ENCODE measurements around the gene IQSEC1.
A peak's percentile ranks its signal among the peaks of the same experiment; 100 is the strongest.

IQSEC1 gene

GRCh38 chr3:12921736-12922135 is 151.5 kb downstream of the IQSEC1 start:
- TF ChIP-seq TAF1 (IDR thresholded peaks at IDR 0.05; ENCODE audit: low read depth, low read length) (no peak), SPI1 (IDR thresholded peaks at IDR 0.05; ENCODE audit: low read depth, low read length) (no peak), POU2F2 (IDR thresholded peaks at IDR 0.05; ENCODE audit: low read depth, low read length) (no peak), POLR2A (IDR thresholded peaks at IDR 0.05; ENCODE audit: low read depth, low read length) (no peak), PAX5 (IDR thresholded peaks at IDR 0.05; ENCODE audit: insufficient read depth, low read length, severe bottlenecking) (no peak), POLR2AphosphoS5 (IDR thresholded peaks at IDR 0.05; ENCODE audit: low read depth, low read length) (no peak)
- DNase-seq (ENCODE audit: insufficient read length, low spot score) (no peak), FAIRE-seq (no peak)

GRCh38 chr3:12920967-12921366 is 152.3 kb downstream of the IQSEC1 start:
- TF ChIP-seq TAF1 (IDR thresholded peaks at IDR 0.05; ENCODE audit: low read depth, low read length) = no peak
- no peak for TF ChIP-seq POU2F2 (IDR thresholded peaks at IDR 0.05; ENCODE audit: low read depth, low read length)
- no peak for TF ChIP-seq SPI1 (IDR thresholded peaks at IDR 0.05; ENCODE audit: low read depth, low read length)
- no peak for TF ChIP-seq POLR2AphosphoS5 (IDR thresholded peaks at IDR 0.05; ENCODE audit: low read depth, low read length)
- no peak for TF ChIP-seq PAX5 (IDR thresholded peaks at IDR 0.05; ENCODE audit: insufficient read depth, low read length, severe bottlenecking)
- no peak for TF ChIP-seq POLR2A (IDR thresholded peaks at IDR 0.05; ENCODE audit: low read depth, low read length)
- FAIRE-seq (no peak), DNase-seq (ENCODE audit: insufficient read length, low spot score) (no peak)

GRCh38 chr3:12919205-12919604 is 154.0 kb downstream of the IQSEC1 start:
- FAIRE-seq (no peak), DNase-seq (ENCODE audit: insufficient read length, low spot score) (no peak)
- TF ChIP-seq POLR2A (IDR thresholded peaks at IDR 0.05; ENCODE audit: low read depth, low read length) (no peak), SPI1 (IDR thresholded peaks at IDR 0.05; ENCODE audit: low read depth, low read length) (no peak), POLR2AphosphoS5 (IDR thresholded peaks at IDR 0.05; ENCODE audit: low read depth, low read length) (no peak), POU2F2 (IDR thresholded peaks at IDR 0.05; ENCODE audit: low read depth, low read length) (no peak), PAX5 (IDR thresholded peaks at IDR 0.05; ENCODE audit: insufficient read depth, low read length, severe bottlenecking) (no peak), TAF1 (IDR thresholded peaks at IDR 0.05; ENCODE audit: low read depth, low read length) (no peak)

- TF ChIP-seq POU2F2 (IDR thresholded peaks at IDR 0.05; ENCODE audit: low read depth, low read length) (no peak), SPI1 (IDR thresholded peaks at IDR 0.05; ENCODE audit: low read depth, low read length) (no peak), TAF1 (IDR thresholded peaks at IDR 0.05; ENCODE audit: low read depth, low read length) (no peak), POLR2A (IDR thresholded peaks at IDR 0.05; ENCODE audit: low read depth, low read length) (no peak), PAX5 (IDR thresholded peaks at IDR 0.05; ENCODE audit: insufficient read depth, low read length, severe bottlenecking) (no peak)
- DNase-seq (ENCODE audit: insufficient read length, low spot score) (no peak), FAIRE-seq (no peak)
Measured at GRCh38 chr3:12918231-12918630, 155.0 kb downstream of the IQSEC1 start.

GRCh38 chr3:12916159-12916558 is 157.1 kb downstream of the IQSEC1 start:
- no peak for DNase-seq (ENCODE audit: insufficient read length, low spot score)
- peak; percentile 5 for FAIRE-seq
- no peak for TF ChIP-seq SPI1 (IDR thresholded peaks at IDR 0.05; ENCODE audit: low read depth, low read length)
- TF ChIP-seq PAX5 (IDR thresholded peaks at IDR 0.05; ENCODE audit: insufficient read depth, low read length, severe bottlenecking) = no peak
- TF ChIP-seq POLR2AphosphoS5 (IDR thresholded peaks at IDR 0.05; ENCODE audit: low read depth, low read length) = no peak
- TF ChIP-seq TAF1 (IDR thresholded peaks at IDR 0.05; ENCODE audit: low read depth, low read length) = no peak
- no peak for TF ChIP-seq POU2F2 (IDR thresholded peaks at IDR 0.05; ENCODE audit: low read depth, low read length)
- no peak for TF ChIP-seq POLR2A (IDR thresholded peaks at IDR 0.05; ENCODE audit: low read depth, low read length)

- FAIRE-seq = no peak
- TF ChIP-seq POLR2AphosphoS5 (IDR thresholded peaks at IDR 0.05; ENCODE audit: low read depth, low read length) (no peak), POU2F2 (IDR thresholded peaks at IDR 0.05; ENCODE audit: low read depth, low read length) (no peak), SPI1 (IDR thresholded peaks at IDR 0.05; ENCODE audit: low read depth, low read length) (no peak), TAF1 (IDR thresholded peaks at IDR 0.05; ENCODE audit: low read depth, low read length) (no peak), POLR2A (IDR thresholded peaks at IDR 0.05; ENCODE audit: low read depth, low read length) (no peak), PAX5 (IDR thresholded peaks at IDR 0.05; ENCODE audit: insufficient read depth, low read length, severe bottlenecking) (no peak)
- no peak for DNase-seq (ENCODE audit: insufficient read length, low spot score)
Measured at GRCh38 chr3:12914088-12914487, 159.1 kb downstream of the IQSEC1 start.

GRCh38 chr3:12911881-12912415 is 161.3 kb downstream of the IQSEC1 start:
- no peak for DNase-seq (ENCODE audit: insufficient read length, low spot score)
- no peak for FAIRE-seq
- TF ChIP-seq POLR2AphosphoS5 (IDR thresholded peaks at IDR 0.05; ENCODE audit: low read depth, low read length) (no peak), PAX5 (IDR thresholded peaks at IDR 0.05; ENCODE audit: insufficient read depth, low read length, severe bottlenecking) (no peak), TAF1 (IDR thresholded peaks at IDR 0.05; ENCODE audit: low read depth, low read length) (no peak), POU2F2 (IDR thresholded peaks at IDR 0.05; ENCODE audit: low read depth, low read length) (no peak), POLR2A (IDR thresholded peaks at IDR 0.05; ENCODE audit: low read depth, low read length) (no peak), SPI1 (IDR thresholded peaks at IDR 0.05; ENCODE audit: low read depth, low read length) (no peak)

- TF ChIP-seq PAX5 (IDR thresholded peaks at IDR 0.05; ENCODE audit: insufficient read depth, low read length, severe bottlenecking) = no peak
- no peak for TF ChIP-seq POLR2AphosphoS5 (IDR thresholded peaks at IDR 0.05; ENCODE audit: low read depth, low read length)
- no peak for TF ChIP-seq POLR2A (IDR thresholded peaks at IDR 0.05; ENCODE audit: low read depth, low read length)
- TF ChIP-seq POU2F2 (IDR thresholded peaks at IDR 0.05; ENCODE audit: low read depth, low read length) = no peak
- no peak for DNase-seq (ENCODE audit: insufficient read length, low spot score)
- no peak for FAIRE-seq
Measured at GRCh38 chr3:12910356-12911099, 162.7 kb downstream of the IQSEC1 start.

- TF ChIP-seq TAF1 (IDR thresholded peaks at IDR 0.05; ENCODE audit: low read depth, low read length) (no peak), SPI1 (IDR thresholded peaks at IDR 0.05; ENCODE audit: low read depth, low read length) (no peak), POU2F2 (IDR thresholded peaks at IDR 0.05; ENCODE audit: low read depth, low read length) (no peak), POLR2AphosphoS5 (IDR thresholded peaks at IDR 0.05; ENCODE audit: low read depth, low read length) (no peak), PAX5 (IDR thresholded peaks at IDR 0.05; ENCODE audit: insufficient read depth, low read length, severe bottlenecking) (no peak), POLR2A (IDR thresholded peaks at IDR 0.05; ENCODE audit: low read depth, low read length) (no peak)
- FAIRE-seq = no peak
- no peak for DNase-seq (ENCODE audit: insufficient read length, low spot score)
Measured at GRCh38 chr3:12909710-12910109, 163.5 kb downstream of the IQSEC1 start.
